ENCODE results near the gene P2RY8.
"Not testable (repeated sequence)": the region's sequence is repeated elsewhere in the genome, so short reads cannot be mapped to it uniquely, and the experiment has no call there.

P2RY8 gene

DNA sequence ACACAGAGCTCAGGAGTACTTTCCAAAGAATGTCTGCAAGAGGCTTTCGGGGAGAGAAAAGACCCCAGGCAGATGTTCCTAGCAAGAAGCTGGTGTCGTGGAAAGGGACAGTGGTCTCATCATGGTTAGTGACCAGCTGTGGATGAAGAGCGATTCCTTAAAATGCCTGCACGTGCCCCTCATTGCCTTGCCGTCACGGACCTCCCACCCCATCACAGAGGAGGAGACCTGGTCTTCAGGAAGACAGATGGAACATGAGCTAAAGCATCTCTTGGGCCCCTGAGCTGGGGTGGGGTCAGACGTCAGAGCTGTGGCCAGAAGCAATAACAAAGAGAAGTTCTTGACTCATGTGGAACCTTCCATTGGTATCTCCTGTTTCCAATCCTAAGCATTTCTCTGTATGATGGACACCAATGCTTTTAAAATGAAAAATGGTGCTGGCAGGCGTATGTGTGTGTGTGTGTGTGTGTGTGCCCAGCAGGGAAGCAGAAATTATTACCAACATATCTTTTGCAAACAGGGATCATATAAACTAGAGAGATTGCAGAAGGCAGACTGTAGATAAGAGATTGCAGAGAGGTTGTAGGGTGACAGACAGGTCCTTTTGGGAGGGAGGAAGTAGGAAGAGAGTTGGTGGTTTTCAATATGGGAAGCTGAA, 59.1 kb downstream of the P2RY8 start:
- H3K9me3 Mint-ChIP-seq = peaks cover 6% of the 10 kb centered on the region
- no peaks in the 10 kb centered on the region for H3K27me3 Mint-ChIP-seq
- no peak overlapping the region for H3K4me3 Mint-ChIP-seq
- H3K4me1 Mint-ChIP-seq (ENCODE audit: low read depth) = peaks cover 69% of the 10 kb centered on the region
- H3K27ac Mint-ChIP-seq = peak overlapping the region; percentile 72
- H3K36me3 Mint-ChIP-seq (ENCODE audit: low read depth) = peaks cover 46% of the 10 kb centered on the region
- peak; percentile 28 for DNase-seq

DNA sequence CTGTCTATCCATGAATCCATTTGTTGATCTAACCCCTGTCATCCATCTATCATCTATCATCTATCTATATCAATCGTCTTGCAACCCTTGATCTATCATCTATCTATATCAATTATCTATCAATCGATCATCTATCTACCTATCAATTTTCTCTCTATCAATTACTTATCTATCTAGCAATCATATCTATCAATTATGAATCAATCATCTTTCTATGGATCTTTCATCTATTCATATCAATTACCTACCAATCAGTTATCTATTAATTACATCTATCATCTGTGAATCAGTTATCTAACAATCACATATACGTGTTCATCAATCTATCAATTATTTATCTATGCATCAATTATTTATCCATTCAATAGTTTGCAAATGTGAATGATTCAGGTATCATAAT, 59.8 kb downstream of the P2RY8 start:
- H3K9me3 Mint-ChIP-seq = peaks cover 6% of the 10 kb centered on the region
- peaks cover 41% of the 10 kb centered on the region for H3K36me3 Mint-ChIP-seq (ENCODE audit: low read depth)
- peak overlapping the region; percentile 72 for H3K27ac Mint-ChIP-seq
- H3K4me3 Mint-ChIP-seq = no peak overlapping the region
- DNase-seq = no peak
- H3K27me3 Mint-ChIP-seq = no peaks in the 10 kb centered on the region
- peaks cover 65% of the 10 kb centered on the region for H3K4me1 Mint-ChIP-seq (ENCODE audit: low read depth)

DNA sequence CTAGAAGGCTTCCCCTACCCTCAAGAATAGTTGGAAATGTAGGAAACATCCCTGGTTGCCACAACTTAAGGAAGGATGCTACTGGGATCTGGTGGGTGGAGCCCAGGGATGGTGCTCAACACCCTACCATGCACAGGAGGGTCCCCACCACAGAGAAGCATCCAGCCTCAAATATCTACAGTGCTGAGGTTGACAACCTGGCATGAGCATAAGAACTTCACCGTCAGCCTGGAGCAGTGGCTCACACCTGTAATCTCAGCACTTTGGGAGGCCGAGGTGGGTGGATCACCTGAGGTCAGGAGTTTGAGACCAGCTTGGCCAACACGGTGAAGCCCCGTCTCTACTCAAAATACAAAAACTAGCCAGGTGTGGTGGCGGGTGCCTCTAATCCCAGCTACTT, 60.3 kb downstream of the P2RY8 start:
- DNase-seq = peak; percentile 15
- peaks cover 45% of the 10 kb centered on the region for H3K36me3 Mint-ChIP-seq (ENCODE audit: low read depth)
- no peak overlapping the region for H3K4me3 Mint-ChIP-seq
- no peaks in the 10 kb centered on the region for H3K27me3 Mint-ChIP-seq
- no peak overlapping the region for H3K27ac Mint-ChIP-seq
- peaks cover 65% of the 10 kb centered on the region for H3K4me1 Mint-ChIP-seq (ENCODE audit: low read depth)
- peaks cover 6% of the 10 kb centered on the region for H3K9me3 Mint-ChIP-seq

DNA sequence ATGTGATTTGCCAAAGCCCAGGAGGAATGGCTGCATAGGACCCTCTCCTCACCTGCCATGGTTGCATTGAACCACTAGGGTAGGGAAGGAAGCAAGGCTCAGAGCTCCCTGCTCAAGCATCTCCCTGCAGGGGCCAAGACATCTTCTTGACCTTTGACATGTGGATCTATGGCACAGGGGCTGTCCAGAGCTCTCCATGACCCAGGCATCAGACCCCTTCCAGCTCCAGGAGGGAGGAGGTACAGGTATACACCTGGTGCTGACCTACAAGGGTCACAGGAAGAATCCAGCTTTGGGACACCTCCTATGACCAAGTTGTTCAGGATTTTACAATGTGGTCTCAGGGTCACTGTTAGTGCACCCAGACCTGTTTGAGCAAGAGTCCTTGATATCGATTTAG, 61.1 kb downstream of the P2RY8 start:
- Mint-ChIP-seq H3K4me3 (no peak overlapping the region), H3K9me3 (peaks cover 6% of the 10 kb centered on the region)

DNA sequence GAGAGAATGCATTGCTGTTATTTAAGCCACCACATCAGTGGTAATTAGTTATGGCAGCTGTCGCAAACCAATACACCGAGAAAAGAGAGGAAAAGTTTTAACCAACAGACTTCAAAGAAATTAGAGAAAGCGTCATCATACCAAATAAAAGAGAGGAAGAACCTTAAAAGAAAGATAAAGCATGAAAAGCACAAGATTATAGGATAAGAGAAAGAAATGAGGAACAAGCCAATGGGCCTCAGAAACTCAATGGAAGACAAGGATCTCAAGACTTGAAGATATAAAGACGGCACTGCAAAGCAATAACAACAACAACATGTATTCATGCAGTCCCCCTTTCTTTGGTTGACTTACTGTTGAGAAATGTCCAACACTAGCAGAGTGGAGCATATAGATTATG, 61.5 kb downstream of the P2RY8 start:
- peaks cover 64% of the 10 kb centered on the region for H3K4me1 Mint-ChIP-seq (ENCODE audit: low read depth)
- DNase-seq = no peak
- H3K4me3 Mint-ChIP-seq = no peak overlapping the region
- peaks cover 45% of the 10 kb centered on the region for H3K36me3 Mint-ChIP-seq (ENCODE audit: low read depth)
- no peaks in the 10 kb centered on the region for H3K27me3 Mint-ChIP-seq
- no peak overlapping the region for H3K27ac Mint-ChIP-seq
- H3K9me3 Mint-ChIP-seq = peaks cover 6% of the 10 kb centered on the region

More for the DNA sequence above, 61.1 kb downstream of the P2RY8 start:
- no peaks in the 10 kb centered on the region for H3K27me3 Mint-ChIP-seq
- peak; percentile 25 for DNase-seq
- H3K27ac Mint-ChIP-seq = no peak overlapping the region
- peaks cover 45% of the 10 kb centered on the region for H3K36me3 Mint-ChIP-seq (ENCODE audit: low read depth)
- H3K4me1 Mint-ChIP-seq (ENCODE audit: low read depth) = peaks cover 64% of the 10 kb centered on the region

DNA sequence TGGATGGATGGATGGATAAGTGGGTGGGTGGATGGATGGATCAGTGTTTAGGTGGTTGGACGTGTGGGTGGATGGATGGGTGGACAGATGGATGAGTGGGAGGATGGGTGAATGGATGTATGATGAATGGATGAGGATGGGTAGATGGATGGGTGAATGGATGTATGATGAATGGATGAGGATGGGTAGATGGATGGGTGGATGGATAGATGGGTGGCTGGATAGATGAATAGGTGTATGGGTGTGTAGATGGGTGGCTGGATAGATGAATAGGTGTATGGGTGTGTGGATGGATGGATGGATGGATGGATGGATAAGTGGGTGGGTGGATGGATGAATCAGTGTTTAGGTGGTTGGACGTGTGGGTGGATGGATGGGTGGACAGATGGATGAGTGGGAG, 62.4 kb downstream of the P2RY8 start:
- not testable (repeated sequence) for H3K27me3 Mint-ChIP-seq, H3K9me3 Mint-ChIP-seq, H3K27ac Mint-ChIP-seq, DNase-seq, H3K4me3 Mint-ChIP-seq
- peaks cover 36% of the 10 kb centered on the region for H3K36me3 Mint-ChIP-seq (ENCODE audit: low read depth)
- H3K4me1 Mint-ChIP-seq (ENCODE audit: low read depth) = peaks cover 63% of the 10 kb centered on the region

DNA sequence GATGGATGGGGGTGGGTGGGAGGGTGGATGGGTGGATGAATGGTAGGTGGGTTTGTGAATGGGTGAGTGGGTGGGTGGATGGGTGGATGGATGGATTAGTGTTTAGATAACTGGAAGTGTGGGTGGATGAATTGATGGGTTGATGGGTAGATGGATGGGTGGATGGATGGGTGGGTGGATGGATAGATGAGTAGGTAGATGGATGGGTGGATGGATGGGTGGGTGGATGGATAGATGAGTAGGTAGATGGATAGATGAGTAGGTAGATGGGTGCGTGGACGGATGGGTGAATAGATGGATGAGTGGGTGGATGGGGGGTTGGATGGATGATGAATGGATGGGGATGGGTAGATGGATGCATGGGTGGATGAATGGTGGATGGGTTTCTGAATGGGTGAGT, 64.0 kb downstream of the P2RY8 start:
- Mint-ChIP-seq H3K4me3 (no peak overlapping the region), H3K27ac (no peak overlapping the region), H3K9me3 (no peaks in the 10 kb centered on the region), H3K36me3 (ENCODE audit: low read depth) (peaks cover 26% of the 10 kb centered on the region), H3K4me1 (ENCODE audit: low read depth) (peaks cover 62% of the 10 kb centered on the region), H3K27me3 (no peaks in the 10 kb centered on the region)
- no peak for DNase-seq

DNA sequence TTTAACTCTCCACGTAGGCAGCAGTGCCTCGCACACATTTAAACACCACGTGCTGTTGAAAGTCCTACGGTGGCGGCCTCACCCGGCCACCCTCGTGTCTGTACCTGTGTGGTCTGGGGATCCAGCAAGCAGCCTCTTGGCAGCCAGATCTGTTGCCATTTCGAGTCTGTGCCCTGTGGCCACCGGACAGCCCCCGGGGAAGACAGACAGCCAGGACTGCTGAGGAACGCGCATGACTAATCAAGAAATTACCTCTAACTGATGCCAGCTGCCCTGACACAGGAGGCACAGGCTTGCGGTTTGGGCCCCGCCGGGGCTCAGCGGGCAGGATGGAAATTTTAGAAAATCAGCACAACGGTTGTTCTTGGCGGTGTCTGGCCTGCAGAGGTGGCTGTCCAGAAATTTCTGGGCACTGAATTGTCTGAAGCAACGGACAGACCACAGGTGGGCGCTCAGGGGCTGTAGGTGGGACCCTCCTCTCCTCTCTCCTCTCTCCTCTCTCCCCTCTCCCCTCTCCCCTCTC, 68.7 kb downstream of the P2RY8 start:
- no peaks in the 10 kb centered on the region for H3K9me3 Mint-ChIP-seq
- no peaks in the 10 kb centered on the region for H3K27me3 Mint-ChIP-seq
- H3K27ac Mint-ChIP-seq = peak overlapping the region; percentile 94
- peaks cover 38% of the 10 kb centered on the region for H3K36me3 Mint-ChIP-seq (ENCODE audit: low read depth)
- H3K4me1 Mint-ChIP-seq (ENCODE audit: low read depth) = peaks cover 83% of the 10 kb centered on the region
- peak; percentile 82 for DNase-seq
- peak overlapping the region; percentile 63 for H3K4me3 Mint-ChIP-seq

DNA sequence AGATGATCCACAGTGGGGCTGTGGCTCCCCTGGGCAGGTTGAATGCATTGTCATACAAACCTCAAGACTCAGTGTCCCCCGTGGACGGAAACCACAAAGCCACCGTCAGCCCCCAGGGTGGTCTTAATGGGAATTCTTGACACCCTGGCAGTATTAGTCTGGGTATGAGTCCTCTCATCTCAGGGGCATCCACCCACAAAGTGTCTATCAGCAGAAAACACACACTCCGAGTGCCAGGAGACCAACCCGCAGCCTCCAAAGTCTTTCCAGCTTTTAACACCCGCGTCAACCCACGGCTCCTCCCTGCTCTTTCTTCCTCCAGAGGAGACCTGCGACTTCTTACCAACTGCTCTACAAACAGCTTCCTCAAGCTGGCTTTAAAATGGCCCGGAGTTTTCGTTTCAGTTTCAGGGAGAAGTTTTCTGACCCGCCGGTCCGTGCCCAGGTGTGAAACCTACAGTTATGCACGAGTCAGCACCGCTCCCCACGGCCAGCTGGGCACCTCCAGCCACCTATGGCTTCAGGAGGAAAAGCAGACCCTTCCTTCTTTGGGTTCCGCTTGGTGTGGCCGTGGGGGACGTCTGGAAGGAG, 69.9 kb downstream of the P2RY8 start:
- peak overlapping the region; percentile 94 for H3K27ac Mint-ChIP-seq
- H3K27me3 Mint-ChIP-seq = no peaks in the 10 kb centered on the region
- H3K36me3 Mint-ChIP-seq (ENCODE audit: low read depth) = peaks cover 38% of the 10 kb centered on the region
- H3K4me3 Mint-ChIP-seq = peak overlapping the region; percentile 71
- H3K9me3 Mint-ChIP-seq = no peaks in the 10 kb centered on the region
- peaks cover 88% of the 10 kb centered on the region for H3K4me1 Mint-ChIP-seq (ENCODE audit: low read depth)
- peak; percentile 56 for DNase-seq

DNA sequence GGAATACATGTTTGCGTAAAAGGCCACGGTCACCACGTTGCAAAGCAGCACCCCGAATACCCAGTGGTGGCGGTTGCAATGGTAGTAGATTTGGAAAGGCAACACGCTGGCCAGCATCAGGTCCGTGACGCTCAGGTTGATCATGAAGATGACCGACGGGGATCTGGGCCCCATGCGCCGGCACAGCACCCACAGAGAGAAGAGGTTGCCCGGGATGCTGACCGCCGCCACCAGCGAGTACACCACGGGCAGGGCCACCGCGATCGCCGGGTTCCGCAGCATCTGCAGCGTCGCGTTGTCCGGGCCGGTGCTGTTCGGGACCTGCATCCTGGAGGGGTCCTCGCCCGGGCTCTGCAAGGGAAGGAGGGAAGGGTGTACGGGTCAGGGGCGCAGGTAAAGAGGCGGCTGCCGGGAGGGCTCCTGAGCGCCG, 70.7 kb downstream of the P2RY8 start:
- Mint-ChIP-seq H3K4me1 (ENCODE audit: low read depth) (peaks cover 84% of the 10 kb centered on the region), H3K4me3 (no peak overlapping the region), H3K36me3 (ENCODE audit: low read depth) (peaks cover 34% of the 10 kb centered on the region), H3K27ac (peak overlapping the region; percentile 50), H3K27me3 (no peaks in the 10 kb centered on the region), H3K9me3 (no peaks in the 10 kb centered on the region)
- peak; percentile 26 for DNase-seq

DNA sequence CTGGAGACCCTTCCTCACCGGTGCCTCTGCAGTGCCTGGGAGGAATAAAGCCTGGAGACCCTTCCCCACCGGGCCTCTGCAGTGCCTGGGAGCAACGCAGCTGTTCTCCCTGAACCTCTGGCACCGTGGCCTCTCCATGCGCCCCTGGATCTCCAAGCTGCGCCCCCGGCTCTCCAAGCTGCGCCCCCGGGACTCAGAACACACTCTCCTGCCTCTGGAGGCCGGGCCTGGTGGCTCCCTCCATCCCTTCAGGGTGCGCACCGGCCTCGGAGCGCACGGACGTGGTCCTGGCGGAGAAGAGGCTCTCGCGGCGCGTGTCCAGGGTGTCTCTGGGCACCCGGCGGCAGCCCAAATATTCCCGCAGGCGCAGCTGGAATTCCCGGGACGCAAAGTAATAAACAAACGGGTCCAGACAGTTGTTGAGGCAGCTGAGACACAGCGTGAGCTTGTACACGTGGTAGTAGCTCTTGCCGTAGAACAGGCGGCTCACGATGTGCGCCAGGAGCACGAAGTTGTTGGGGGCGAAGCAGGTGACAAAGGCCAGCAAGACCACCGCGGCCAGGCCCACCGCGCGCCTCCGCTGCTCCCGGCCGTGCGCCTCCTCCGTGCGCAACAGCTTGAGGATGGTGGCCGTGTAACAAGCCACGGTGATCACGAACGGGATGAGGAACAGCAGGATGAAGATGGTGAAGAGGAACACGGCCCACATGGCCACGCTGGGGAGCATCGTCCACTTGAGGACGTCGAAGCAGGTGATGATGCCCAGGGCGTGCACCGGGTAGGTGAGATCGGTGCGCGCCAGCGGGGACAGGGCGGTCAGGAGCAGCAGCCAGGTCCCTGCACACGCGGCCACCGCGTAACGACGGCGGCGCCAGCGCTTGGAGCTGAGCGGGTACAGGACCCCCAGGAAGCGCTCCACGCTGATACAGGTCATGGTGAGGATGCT, 71.4 kb downstream of the P2RY8 start:
- H3K27ac Mint-ChIP-seq = peak overlapping the region; percentile 50
- no peaks in the 10 kb centered on the region for H3K27me3 Mint-ChIP-seq
- H3K4me1 Mint-ChIP-seq (ENCODE audit: low read depth) = peaks cover 82% of the 10 kb centered on the region
- peaks cover 34% of the 10 kb centered on the region for H3K36me3 Mint-ChIP-seq (ENCODE audit: low read depth)
- no peaks in the 10 kb centered on the region for H3K9me3 Mint-ChIP-seq
- peak overlapping the region; percentile 61 for H3K4me3 Mint-ChIP-seq
- peak; percentile 31 for DNase-seq

DNA sequence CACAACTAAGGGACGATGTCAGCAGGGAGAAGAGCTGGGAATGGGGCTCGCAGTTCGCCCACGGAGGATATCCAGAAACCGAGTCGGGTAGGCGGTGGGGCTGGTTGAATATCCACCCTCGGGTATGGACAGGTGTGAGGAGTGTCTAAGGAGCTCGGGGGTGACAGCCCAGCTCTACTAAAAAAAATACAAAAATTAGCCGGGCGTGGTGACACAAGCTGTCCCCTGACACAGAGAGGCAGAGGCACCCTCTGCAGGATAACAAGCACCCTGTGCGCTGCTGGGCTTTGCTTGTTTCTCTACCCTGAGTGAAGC, 72.1 kb downstream of the P2RY8 start:
- Mint-ChIP-seq H3K9me3 (no peaks in the 10 kb centered on the region), H3K27me3 (no peaks in the 10 kb centered on the region), H3K4me1 (ENCODE audit: low read depth) (peaks cover 77% of the 10 kb centered on the region), H3K27ac (peak overlapping the region; percentile 97), H3K36me3 (ENCODE audit: low read depth) (peaks cover 34% of the 10 kb centered on the region), H3K4me3 (peak overlapping the region; percentile 61)
- peak; percentile 53 for DNase-seq

DNA sequence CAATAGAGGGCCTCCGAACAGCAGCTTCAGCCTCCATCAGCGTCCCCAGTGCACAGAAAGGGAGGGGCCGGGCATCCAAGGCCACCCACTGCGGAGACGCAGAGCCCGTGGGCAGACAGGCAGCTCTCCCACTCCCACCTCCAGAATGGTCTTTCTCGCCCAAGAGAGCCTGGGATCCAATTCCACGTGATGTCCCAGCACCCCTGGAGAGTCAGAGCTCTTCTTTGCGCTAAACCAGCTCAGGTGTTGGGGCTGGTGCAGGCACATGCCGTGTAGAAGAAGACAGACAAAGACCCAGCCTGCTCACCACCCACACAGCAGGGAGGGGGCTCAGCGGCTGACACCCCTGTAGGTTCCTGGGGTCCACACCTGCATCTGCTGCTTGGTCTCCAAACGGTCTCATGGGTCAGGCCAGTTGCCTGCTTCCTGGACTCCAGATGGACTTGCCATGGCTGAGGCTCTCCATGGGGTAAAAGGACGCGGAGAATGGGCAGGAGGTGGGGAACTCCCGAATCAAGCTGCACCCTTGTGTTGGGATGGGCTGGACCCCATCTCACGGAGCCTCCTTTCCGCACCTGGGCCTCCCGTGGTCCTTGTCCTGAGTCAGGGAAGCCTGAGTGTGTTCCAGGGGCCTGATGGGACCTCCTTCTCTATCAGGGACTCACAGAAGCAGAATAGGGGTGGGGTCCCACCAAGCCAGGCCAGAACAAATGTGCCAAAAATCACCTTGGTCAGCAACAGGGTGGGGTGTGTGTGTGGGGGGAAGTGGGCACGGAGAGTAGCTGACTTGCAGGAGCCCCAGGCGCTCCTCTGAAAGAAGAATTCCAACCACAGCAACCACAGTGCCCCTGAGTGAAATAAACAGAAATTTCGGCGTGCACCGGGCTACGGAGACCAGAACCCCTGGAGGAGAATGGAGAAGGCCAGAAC, 72.7 kb downstream of the P2RY8 start:
- no peaks in the 10 kb centered on the region for H3K9me3 Mint-ChIP-seq
- peak overlapping the region; percentile 97 for H3K27ac Mint-ChIP-seq
- DNase-seq = no peak
- H3K27me3 Mint-ChIP-seq = no peaks in the 10 kb centered on the region
- H3K4me1 Mint-ChIP-seq (ENCODE audit: low read depth) = peaks cover 71% of the 10 kb centered on the region
- H3K36me3 Mint-ChIP-seq (ENCODE audit: low read depth) = peaks cover 34% of the 10 kb centered on the region
- peak overlapping the region; percentile 61 for H3K4me3 Mint-ChIP-seq

DNA sequence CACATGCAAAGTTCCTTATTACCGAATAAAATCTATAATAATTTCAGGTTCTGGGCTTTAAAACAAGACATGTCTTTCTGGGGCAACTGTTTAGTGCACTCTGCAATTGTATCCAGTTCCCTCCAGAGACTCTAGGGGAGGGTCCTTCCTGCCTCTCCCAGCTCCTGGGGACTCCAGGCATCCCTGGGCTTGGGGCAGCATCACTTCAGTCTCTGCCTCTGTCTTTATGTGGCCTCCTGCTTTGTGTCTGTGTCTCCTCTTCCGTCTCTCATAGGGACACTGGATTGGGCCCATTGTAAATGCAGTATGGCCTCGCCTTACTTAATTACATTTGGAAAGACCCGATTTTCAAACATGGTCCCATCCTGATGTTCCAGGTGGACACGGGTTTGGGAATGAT, 73.4 kb downstream of the P2RY8 start:
- no peak for DNase-seq
- H3K9me3 Mint-ChIP-seq = no peaks in the 10 kb centered on the region
- H3K4me3 Mint-ChIP-seq = peak overlapping the region; percentile 40
- no peaks in the 10 kb centered on the region for H3K27me3 Mint-ChIP-seq
- H3K36me3 Mint-ChIP-seq (ENCODE audit: low read depth) = peaks cover 34% of the 10 kb centered on the region
- H3K4me1 Mint-ChIP-seq (ENCODE audit: low read depth) = peaks cover 67% of the 10 kb centered on the region
- H3K27ac Mint-ChIP-seq = peak overlapping the region; percentile 97
